HG02798 (cell line): ENCODE measurements around the gene ZSCAN21.

Source experiments
- ATAC-seq: cut with Tn5 transposase; IDR thresholded peaks from one replicate; pipeline ENCODE4 v1.9.1; 2021; ENCODE audit warnings: mild to moderate bottlenecking; ENCODE audit not compliant: unreplicated experiment, poor library complexity

Gene ZSCAN21

DNA sequence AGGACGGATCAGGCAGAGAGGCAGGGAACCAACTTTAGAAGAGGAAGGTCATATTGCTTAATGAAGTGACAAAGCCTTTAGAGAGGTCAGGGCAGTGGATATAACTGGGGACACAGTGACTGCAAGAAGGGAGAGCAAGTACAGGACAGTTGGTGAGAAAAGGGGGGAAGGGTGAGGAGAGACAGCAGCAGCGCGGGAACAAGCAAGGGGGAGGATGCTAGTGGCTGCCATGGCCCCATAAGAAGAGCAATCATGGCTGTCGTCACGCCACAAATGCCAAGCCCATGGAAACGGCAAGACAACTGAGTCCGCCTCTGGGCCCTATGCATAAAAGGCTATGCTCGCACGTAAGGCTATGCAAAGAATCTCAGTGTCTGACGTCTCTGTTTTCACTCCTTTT is 22.9 kb downstream of the ZSCAN21 start:
- ATAC-seq = no peak

DNA sequence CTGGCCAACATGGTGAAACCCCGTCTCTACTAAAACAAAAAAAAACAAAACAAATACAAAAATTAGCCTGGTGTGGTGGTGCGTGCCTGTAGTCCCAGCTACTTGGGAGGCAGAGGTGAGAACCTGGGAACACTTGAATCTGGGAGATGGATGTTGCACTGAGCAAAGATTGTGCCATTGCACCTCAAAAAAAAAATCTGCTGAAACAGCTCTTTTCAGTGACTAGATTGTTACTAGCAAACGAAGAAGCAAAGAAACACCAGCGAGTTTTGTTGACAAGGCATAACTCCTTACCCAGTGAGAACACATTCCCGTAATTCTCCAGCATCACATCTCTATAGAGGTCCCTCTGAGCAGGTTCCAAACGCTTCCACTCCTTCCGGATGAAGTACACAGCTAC is 25.3 kb downstream of the ZSCAN21 start:
- ATAC-seq = no peak

DNA sequence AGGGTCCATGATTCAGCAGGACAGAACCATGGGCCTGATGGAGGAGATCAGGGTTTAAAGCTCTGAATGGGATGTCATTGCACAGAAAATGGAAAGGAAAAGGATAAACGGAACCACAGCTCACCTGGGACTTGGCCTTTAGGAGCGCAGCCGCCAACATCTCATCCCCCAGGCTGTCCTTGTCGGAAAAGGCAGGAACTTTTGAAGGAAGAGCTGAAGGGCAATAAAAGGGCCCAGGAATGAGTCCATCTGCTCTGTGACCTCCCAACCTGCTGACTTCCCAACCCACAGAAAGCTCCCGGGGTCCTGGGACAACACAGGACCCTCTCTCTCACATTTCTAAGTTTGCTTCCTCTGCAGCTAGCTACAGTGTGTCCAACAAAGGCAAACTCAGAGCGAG is 25.8 kb downstream of the ZSCAN21 start:
- ATAC-seq = no peak

DNA sequence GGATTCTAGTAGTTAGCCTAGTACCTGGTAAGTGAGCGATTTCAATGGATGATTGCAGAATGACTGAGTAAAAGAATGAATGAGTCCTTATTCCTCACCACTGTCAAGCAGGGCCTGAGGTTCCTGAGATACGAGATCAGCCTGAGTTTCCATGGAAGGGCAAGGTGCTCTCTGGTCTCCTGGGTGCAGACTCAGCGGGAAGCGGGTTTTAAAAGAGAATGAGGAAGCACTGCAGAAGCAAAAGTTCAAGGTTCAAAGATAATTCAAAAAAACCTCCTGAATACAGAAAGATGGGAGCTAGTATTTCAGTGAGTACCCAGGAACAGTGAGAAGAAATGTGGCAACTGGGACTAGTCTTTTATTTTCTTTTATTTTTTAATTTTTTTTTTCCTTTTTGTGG is 27.6 kb downstream of the ZSCAN21 start:
- ATAC-seq = no peak

DNA sequence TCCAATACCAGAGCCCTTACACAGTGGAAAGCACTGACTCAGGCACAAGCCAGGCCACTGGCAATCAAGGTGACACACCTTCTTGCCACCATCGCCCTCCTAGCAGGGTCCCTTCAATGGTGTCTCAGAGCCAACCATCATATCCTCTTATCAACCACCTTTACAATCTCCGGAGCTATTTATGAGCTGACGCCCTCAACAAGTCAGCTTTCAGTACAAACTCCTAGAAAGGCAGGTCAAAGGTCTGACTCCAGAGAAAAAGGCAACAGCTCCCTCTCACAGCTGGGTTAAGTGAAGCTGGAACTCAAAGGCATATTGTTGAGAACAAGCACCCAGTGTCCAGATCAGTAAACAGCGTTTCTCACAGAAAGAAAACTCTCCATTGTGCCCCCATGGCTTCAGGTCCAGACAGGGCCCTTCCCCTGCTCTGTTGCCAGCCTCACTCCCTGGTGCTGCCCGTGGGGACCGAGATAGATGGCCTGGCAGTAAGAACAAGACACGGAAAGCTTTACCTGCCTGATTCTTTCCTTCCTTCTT is 29.5 kb downstream of the ZSCAN21 start:
- no peak for ATAC-seq

DNA sequence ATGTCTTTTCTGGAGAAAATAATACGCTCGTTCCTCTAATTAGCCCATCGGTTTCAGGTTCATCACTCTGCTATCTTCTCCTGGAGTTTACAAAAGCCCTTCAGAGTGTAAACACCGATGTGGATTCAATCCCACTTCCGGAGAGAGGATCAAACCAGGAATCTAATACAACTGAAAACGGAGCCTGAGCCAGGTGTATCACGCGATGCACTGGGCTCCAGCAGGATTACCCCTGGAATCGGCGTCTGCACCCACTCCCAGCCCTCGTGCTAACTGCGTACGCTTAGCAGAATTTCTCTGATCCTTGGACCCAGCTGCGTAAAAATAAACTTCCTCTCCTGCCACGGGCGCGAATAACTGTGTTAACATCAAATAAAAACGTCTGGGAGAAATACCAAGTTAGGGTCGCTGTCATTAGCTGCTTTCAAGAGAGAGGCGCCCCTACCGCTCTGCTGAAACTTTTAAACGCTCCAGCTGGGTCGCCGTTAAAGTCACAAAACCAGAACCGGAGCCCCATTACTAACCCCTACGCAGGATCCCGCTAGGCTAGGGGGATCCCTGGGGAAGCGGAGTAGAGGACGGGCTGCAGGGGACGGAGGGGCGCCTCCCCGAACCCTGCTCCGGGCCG is 31.4 kb downstream of the ZSCAN21 start:
- ATAC-seq = no peak

DNA sequence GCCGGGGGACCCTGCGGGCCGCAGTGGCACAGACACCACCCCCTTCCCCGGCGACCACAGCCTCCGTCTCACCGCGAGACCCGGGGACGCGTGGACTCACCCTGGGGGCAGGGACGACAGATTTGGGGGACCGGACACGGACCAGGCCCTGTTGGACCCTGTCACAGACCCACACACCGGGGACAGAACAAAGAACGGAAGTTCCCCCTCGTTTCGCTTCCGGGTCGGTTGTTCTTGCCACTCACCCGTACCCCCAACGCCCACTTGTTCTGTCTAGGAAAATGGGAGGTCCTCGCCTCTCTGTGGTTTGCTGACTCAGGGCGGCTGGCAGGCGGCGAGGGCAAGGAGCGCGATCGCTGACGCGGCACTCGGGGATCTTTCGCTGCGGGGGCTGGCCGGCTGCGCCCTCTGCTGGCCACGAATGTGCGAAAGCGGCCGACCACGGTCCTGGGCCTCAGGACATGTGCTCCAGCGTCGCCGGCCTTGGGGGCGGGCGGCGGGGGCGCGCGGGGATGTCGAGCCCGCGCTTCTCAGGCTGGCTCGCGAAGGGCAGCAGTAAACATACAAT is 32.0 kb downstream of the ZSCAN21 start, which contains the start of gene ZNF3:
ZNF3 (minus strand) TSS at position 189 of the 568 bp plus-strand sequence. CDS start 4,366 bp downstream, outside the sequence.
- ATAC-seq = peak; percentile 89

DNA sequence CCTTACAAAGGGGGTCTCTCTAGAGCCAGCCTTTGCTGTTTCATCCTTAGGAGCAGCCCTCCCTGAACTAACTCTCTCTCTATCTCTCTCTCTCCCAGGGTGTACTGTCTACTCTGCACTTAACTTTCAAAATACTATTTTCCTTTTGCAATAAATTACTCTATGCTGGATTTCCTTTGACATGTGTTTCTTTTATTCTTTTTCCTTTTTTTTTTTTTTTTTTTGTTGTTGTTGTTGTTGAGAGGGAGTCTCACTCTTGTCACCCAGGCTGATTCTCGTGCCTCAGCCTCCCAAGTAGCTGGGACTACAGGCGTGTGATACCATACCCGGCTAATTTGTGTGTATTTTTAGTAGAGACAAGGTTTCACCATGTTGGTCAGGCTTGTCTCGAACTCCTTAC is 33.4 kb downstream of the ZSCAN21 start:
- no peak for ATAC-seq

DNA sequence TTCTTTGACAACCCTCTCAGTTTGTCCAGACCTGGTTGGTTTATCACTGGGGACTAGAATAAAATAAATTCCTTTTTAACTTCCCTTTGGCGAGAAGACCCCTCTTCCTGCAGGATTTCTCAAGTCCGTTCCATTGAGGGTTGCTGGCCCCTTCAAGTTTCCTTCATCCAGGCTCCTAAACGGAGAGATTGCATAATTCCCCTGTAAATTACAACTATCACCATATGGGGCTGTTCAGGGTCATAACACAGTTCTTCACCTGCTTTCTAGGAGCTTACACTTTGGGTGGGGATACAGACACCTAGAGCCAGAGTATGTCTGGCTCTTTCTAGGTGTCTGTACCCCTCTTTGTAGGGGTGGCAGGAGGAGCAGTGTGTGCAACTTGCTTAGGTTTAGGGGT is 35.9 kb downstream of the ZSCAN21 start:
- no peak for ATAC-seq

DNA sequence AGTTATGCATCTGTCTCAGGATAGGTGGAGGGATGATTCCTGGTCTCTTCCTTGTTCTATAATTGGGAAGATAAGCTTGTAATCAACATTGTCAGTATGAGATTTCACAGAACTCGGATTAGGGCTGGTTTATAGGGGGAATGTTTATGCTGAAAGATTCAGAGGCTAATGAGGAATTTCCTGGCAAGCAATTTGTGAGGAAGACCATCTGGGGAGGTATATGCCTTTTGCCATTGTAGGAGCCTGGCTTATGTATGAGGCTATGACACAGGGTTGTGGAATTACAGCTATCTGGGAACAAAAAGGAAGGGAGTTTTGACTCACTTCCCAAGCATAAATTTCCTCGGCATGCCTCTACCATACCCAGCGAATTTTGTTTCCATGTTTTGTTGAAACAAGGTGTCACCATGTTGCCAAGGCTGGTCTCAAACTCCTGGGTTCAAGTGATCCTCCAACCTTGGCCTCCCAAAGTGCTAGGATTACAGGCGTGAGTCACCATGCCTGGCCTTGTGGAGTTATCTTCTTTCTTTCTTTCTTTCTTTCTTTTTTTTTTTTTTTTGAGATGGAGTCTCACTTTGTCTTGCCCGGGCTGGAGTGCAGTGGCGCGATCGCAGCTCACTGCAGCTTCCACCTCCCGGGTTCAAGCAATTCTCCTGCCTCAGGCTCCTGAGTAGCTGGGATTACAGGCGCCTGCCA is 37.6 kb downstream of the ZSCAN21 start:
- ATAC-seq = no peak

DNA sequence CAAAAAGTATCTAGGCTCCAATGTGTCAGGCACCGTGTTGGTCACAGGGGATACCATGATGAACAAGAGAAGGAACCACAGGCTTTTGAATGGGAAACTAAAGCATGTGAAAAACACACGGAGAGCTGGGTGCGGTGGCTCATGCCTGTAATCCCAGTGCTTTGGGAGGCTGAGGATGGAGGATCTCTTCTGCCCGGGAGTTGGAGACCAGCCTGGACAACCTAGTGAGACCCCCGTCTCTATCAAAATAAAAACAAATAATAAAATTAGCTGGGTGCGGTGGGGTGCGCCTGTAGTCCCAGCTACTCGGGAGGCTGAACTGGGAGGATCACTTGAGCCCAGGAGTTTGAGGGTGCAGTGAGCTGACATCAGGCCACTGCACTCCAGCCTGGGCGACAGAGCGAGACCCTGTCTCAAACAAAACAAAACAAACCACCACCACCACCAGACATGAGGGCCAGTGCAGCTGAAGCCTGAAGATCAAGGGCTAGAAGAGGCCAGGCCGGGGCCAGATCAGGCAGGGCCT is 38.6 kb downstream of the ZSCAN21 start:
- no peak for ATAC-seq

DNA sequence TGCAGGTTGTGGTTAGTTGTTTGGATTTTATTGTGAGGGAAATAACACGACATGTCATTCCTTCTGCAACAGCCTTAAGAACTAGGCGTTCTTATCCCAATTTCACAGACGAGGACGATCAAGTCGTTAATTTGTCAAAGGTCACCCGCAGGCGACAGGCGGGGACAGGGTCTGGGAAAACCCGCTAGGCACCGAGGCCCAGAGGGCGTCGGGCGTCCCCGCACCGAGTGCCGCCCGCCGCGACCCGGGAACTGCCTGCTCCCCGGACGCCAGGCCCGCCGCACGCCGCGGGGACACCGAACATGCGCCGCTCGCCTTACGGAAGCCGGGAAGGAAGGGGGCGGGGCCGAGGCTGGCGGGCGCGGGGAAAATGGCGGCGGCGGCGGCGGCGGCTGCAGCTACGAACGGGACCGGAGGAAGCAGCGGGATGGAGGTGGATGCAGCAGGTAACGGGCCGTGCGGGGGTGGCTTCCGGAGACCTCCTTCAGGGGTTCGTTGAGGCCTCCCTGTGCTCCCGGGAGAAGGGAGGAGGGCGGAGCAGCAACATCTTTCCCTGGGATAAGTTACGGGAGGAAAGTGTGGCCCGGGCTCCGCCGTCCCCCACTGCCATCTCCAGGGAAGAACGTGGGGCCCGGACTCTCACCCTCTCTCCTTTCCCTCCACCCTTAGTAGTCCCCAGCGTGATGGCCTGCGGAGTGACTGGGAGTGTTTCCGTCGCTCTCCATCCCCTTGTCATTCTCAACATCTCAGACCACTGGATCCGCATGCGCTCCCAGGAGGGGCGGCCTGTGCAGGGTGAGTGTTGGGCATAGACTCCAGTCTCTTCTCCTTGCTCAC is 39.3 kb downstream of the ZSCAN21 start, which contains the start of gene COPS6:
COPS6 (plus strand) TSS at position 349 of the 837 bp plus-strand sequence; CDS start at position 371, 22 bp downstream.
- ATAC-seq = peak; percentile 75

DNA sequence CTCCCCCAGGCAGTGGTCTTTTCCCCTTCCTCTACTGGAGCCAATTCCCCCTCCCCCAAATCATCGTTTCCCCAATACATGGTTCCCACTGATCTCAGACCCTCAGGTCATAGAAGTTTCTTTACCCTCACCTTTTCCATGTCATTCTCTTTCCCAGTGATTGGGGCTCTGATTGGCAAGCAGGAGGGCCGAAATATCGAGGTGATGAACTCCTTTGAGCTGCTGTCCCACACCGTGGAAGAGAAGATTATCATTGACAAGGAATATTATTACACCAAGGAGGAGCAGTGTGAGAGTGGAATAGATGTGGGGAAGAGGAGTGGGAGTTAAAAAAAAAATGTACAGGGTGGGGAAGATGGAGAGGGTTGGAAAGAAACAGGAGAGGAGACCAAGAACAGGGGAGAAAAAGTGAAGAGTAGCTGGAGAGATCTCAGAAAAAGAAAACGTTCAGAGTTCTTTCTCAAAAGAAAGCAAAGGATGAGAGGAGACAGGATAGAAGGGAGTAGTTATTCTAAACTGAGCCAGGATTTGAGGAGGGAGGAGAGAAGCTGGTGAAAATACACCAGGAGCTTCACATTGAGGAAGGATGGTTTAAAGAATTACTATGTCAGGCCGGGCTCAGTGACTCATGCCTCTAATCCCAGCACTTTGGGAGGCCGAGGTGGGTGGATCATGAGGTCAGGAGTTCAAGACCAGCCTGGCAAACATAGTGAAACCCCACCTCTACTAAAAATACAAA is 40.1 kb downstream of the ZSCAN21 start:
- no peak for ATAC-seq

DNA sequence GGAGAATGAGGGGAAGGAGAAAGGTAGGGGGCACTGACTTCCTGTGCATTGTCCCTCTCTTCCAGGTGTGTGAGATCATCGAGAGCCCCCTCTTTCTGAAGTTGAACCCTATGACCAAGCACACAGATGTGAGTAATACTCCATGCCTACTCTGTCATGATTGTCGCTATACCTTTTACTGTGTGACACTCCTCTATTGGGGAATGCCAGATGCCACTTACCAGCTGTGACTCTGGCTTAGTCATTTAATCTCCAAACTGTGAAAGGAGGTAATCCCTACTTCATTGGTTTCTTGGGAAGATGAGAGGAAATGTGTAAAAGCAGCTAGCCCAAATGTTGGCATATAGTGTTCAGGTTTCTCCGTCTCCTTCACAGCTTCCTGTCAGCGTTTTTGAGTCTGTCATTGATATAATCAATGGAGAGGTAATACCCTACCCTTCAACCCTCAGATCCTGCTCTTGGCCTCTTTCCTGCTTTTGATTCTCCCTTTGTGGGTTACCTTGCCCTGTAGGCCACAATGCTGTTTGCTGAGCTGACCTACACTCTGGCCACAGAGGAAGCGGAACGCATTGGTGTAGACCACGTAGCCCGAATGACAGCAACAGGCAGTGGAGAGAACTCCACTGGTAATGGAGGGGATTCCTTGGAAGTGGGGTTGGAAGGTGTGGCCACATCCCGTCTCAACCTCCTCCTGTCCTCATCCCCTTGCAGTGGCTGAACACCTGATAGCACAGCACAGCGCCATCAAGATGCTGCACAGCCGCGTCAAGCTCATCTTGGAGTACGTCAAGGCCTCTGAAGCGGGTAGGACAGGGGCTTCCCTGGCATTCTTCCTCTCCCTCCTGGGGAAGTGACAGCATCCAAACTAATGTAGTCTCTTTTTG is 41.2 kb downstream of the ZSCAN21 start:
- ATAC-seq = no peak

DNA sequence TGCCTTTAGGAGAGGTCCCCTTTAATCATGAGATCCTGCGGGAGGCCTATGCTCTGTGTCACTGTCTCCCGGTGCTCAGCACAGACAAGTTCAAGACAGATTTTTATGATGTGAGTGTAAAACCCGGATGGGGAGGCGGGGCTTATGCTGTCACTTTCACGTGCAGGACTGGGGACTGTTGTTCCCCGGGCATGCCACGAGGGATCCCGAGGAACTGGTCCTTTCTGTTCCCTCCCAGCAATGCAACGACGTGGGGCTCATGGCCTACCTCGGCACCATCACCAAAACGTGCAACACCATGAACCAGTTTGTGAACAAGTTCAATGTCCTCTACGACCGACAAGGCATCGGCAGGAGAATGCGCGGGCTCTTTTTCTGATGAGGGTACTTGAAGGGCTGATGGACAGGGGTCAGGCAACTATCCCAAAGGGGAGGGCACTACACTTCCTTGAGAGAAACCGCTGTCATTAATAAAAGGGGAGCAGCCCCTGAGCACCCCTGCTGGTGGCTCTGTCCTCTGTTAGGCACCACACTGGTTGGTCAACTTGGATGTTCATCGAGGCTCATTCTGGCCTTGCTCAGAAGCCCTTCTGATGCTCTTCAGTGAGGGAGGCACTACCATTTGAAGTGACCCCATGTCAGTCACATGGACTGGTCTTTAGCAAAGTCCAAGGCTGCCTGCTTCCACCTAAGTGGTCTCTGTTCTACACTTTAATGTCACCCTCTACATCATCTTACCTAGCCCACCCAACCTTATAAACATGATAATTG is 42.0 kb downstream of the ZSCAN21 start:
- no peak for ATAC-seq

DNA sequence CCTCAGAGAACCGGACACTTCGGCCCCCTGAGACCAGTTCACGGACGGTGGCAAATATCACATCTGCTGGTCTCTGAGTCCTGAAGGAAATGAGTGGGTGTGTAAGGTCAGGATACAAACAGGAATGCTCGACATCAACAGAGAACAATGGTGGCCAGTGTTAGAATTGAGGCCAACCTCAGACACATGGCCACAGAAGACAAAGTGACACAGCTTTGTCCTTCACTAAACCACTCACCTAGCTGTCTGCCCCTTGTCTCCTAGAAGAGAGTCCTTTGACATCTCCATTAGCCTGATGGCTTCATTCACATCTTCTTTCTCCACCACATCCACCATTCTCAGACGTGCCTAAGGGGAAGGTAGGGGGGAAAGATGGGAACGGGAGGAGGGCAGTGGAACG is 43.5 kb downstream of the ZSCAN21 start:
- no peak for ATAC-seq

DNA sequence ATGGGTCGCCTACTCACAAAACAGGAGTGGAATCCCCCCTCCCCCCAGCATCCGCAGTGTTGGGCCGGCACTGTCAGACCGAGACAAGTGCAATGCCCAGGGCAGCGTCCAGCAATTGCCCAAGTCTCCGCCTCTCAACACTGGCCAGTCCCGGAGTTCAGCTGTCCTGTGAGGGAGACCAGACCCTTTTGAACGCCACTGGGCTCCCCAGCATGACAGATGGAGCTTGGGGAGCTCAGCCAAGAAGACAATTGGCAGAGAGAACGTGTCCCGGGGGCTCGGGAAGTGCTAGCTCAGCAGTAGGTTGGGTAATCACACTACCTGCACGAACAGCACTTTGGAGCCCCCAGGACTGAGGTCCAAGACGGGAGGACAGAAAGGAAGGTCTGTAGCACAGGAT is 43.9 kb downstream of the ZSCAN21 start:
- ATAC-seq = no peak

DNA sequence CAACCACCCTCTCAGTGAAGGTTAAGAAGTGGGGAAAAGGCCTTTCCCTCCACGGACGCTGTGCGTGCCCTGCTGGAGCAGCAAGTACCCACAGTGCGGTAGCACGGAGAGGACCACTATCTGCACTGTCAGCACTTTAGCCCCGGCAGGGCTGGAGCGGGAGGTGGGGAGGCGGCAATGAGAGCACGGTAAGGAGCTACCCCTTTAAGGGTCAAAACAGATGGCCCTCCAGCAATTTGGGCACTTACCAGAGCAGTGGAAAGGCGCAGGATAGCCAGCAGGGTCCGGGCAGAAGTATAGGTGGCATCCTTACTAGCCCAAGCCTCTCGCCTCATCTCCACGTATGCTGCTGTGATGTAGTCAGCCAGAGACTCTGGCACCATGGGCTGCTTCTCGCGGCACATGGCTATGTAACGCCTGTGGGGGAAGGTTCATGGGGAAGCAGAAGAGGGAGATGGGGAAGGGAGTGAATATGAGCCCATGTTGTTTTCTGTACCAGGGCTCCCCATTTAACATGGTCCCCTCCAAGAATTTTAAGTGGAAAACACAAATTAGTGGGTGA is 44.4 kb downstream of the ZSCAN21 start:
- no peak for ATAC-seq
